HuH-7.5 (cell line): Measurements from ENCODE around the gene SNAPC2.
"Not testable (repeated sequence)": the region's sequence is repeated elsewhere in the genome, so short reads cannot be mapped to it uniquely, and the experiment has no call there.

ENCODE experiments used
- DNase-seq: peaks from one replicate; pipeline ENCODE4 v3.0.0; 2011; ENCODE audit warnings: low spot score

The SNAPC2 gene

DNA sequence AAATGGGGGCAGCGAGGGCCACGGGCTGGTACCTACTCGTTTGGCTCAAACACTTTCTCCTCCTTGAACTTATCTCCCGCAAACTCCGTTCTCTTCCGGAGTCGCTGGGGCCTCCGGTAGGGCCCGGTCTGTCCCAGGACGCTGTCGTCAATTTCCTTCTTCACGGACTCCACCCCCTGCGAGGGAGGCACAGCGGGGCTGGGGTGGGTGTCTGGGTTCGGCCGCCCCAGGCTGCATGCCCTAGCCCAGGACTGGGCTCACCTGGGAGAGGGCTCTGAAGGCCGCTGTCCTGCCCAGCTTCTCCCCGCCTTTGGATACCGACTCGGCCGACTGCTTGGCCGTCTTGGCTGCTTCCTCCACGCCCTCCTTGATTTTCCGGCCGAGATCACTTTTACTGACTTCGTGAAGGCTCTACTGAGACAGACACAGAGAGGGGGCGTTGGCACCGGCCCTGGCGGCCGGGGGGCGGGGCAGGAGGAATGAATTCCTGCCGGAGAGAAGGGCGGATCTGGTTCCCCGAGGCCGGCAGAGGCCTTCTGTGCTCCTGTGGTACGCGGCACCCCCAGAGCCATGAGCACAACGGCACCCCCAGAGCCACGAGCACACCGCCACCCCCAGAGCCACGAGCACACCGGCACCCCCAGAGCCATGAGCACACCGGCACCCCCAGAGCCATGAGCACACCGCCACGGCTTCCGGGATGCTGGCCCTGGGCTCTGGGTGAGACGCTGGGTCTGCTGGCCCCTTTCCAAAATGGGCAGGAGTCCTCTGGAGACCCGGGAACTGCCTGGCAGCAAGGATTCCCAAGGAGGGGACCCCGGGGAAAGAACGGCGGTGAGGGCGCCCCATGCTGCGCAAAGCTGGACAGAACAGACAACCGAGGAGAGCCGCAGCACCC, 13.9 kb downstream of the SNAPC2 start:
- DNase-seq: no peak

GRCh38 chr19:7934766-7935165, 14.6 kb downstream of the SNAPC2 start:
- DNase-seq: no peak

- DNase-seq: no peak
These were observed 20.7 kb downstream of the SNAPC2 start for GRCh38 chr19:7940841-7941240.

- no peak for DNase-seq
These were observed 21.9 kb downstream of the SNAPC2 start for GRCh38 chr19:7941895-7942596.

DNA sequence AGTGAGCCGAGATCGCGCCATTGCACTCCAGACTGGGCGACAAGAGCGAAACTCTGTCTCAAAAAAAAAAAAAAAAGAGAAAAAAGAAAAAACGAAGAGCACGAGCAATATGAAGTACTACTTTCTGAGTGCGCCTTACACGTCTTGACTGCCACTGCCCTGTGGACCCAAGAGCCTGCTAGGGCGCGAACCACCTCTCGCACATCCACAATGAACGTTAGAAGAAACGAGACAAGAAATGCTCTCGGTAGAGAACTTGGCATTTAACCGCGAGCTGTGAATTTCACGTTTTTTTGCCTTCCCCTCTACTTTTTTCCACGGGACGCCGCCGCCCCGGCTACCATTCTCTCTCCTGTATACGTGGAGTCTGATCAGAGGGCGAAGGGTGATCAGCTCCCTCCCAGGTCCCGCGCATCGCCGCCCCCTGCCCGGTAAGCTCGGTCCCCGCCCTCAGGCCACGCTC, 22.9 kb downstream of the SNAPC2 start:
- no peak for DNase-seq

DNA sequence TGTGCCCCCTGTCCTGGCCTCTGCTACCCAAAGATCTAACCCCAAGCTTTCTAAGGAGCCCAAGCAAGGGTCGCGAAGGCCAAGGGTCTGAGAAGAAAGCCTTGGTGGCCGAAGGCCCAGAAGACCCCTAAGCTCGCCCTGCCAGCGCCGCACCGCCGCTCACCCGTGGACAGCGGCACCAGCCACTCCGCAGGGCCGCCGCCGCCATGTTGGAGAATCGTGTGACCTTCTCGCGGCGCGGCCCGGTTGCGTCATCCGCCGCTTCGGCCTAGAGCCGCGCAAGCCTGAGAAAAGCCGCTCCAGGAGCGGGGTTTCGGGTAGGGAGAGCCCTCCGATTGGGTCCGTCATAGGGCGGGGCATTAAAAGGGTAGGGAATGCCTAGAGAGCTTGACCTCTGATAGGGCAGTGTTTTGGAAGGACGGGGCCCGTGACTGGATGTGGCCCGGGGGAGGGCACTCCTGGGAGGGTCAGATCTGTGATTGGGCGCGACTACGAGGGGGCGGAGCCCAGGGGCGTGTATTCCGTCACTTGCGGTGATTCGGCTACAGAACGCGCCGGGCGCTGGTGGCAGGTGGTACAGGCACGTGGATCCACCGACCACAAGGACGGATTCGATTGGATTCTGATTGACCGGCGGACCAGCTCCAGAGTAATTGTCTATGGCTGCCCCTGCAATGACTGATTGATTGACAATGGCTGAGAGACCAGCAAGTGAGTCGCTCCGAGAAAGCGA, 23.5 kb downstream of the SNAPC2 start, which contains the start of gene TIMM44:
TIMM44 (minus strand) TSS at position 223 of the 733 bp plus-strand sequence; CDS start at position 208, 15 bp downstream.
- peak; percentile 95 for DNase-seq

GRCh38 chr19:7944177-7944761, 24.1 kb downstream of the SNAPC2 start:
- peak; percentile 86 for DNase-seq

DNA sequence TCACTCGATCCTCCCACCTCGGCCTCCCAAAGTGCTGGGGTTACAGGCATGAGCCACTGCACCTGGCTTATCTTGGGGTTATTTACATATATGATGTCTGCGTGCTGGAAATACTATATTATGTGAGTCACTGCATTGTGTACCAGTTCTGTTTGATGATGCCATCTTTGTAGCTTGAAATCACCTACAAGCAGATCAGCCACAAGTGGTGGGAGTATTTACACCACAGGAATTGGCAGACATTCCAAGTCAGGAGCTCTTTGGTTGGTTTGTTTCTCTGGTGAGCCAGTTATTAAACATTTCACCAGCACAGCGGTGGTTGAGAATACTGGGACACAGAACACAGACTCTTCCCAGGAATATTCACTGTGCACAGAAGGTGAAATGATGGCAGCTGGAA, 27.8 kb downstream of the SNAPC2 start:
- DNase-seq: no peak

DNA sequence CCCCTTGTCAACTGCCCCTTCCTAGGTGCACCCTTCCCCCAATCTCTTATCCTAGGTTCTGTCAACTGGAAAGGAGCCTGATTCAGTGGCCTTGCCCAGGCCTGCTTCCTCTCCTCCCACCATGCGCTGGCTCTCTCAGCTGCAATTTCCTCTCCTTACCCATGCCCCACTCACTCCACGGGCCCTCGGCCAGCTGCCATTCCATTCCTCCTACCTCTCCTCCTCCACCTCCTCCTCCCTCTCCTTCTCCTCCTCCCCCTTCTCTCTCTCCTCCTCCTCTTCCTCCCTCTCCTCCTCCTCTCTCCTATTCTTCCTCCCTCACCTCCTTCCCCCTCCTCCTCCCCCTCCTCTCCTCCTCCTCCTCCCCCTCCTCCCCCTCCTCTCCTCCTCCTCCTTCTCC, 32.9 kb downstream of the SNAPC2 start:
- no peak for DNase-seq

- DNase-seq: no peak
These were observed 33.4 kb downstream of the SNAPC2 start for GRCh38 chr19:7953576-7953975.

GRCh38 chr19:7955696-7956095, 35.6 kb downstream of the SNAPC2 start:
- no peak for DNase-seq

- DNase-seq: no peak
These were observed 39.1 kb downstream of the SNAPC2 start for GRCh38 chr19:7959211-7959610.

DNA sequence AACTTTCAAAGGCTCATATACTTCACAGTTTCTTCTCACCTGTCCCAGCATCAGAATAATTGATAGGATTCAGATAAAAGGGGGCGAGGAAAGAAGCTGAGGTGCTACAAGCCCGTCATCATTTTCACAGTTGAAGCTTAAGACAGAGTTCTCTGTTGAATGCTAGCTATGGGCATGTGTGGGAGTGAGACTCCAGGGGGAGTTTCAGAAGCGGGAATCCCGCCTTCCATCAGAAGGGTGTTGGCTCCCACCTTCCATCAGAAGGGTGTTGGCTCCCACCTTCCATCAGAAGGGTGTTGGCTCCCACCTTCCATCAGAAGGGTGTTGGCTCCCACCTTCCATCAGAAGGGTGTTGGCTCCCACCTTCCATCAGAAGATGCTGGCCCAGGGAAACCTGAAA, 40.9 kb downstream of the SNAPC2 start:
- DNase-seq: not testable (repeated sequence)

DNA sequence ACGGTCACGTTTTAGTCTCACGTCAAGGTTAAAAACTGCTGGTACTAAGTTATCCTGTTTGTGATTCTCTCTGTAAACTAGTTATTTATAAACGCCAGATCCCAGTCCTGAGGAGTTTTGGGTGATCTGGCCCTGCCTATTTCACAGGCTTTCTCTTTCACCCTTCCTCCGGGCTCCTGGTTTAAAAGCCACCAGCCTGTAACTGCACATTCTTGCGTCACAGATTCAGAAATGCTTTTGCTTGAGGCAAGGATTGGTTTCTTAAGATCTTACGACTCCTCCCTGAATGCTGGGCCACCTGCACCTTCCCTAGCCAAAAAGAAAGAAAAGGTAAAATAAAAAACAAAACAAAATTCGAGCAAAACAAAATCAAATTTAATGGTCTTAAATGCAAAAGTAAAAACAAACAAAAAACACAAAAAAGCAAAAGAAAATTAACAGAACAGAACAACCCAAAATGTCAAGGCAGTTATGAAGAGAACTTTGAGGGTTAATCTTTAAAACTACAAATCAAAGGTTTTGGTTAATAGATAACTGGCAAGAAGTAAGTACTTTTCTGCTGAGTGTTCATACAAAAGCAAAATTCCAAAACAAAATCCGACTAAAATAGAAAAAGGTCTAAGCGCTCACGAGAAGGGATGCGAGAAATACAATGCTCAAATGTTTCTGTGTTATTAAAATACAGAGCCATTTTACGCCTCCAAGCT, 41.9 kb downstream of the SNAPC2 start:
- no peak for DNase-seq

GRCh38 chr19:7962644-7963268, 42.6 kb downstream of the SNAPC2 start:
- DNase-seq: no peak

DNA sequence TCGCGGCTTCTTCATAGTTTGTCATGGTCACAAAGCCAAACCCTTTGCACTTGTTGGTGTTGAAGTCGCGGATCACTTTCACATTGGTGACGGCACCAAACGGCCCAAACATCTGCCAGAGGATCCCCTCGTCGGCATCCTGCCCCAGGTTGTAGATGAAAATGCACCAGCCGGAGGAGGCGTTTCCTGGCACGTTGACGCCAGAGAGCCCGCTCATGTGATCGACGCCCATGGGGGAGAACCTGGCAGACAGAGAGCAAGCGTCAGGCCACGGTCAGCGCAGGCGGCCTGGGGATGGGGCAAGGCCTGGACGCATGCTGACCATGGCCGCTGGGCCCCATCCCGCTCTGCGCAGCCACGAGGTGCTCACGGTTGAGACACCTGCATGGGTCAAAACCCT, 43.4 kb downstream of the SNAPC2 start:
- no peak for DNase-seq

GRCh38 chr19:7965259-7965841, 45.2 kb downstream of the SNAPC2 start:
- DNase-seq: no peak

- DNase-seq: no peak
These were observed 46.0 kb downstream of the SNAPC2 start for GRCh38 chr19:7965921-7966665.

GRCh38 chr19:7968008-7968795, 48.1 kb downstream of the SNAPC2 start:
- no peak for DNase-seq
